GM21576 (cell line): ENCODE measurements around the gene BGLAP.

Source experiments
- ATAC-seq: cut with Tn5 transposase; IDR thresholded peaks from one replicate; pipeline ENCODE4 v1.9.1; 2021; ENCODE audit warnings: mild to moderate bottlenecking, moderate library complexity; ENCODE audit not compliant: unreplicated experiment

BGLAP gene

DNA sequence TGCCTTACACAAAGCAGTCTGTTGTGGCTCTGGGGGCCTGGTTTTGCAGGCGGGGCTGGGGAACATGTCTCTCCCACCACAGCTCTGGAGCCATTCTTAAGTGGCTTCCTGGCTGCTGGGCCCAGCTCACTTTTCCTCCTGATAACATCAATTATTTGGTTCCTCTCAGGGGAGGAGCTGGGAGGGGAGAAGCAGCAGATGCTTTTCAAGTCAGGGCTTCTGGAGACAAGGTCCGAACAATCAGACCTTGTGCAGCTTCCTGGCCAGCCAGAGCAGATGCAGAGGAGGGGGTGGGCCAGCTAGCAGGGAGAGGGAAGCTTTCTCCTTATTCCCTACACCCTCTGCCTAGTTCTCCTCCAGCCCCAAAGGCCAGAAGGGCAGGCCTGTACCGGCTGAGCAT lies 9.5 kb downstream of the BGLAP start:
- no peak for ATAC-seq

DNA sequence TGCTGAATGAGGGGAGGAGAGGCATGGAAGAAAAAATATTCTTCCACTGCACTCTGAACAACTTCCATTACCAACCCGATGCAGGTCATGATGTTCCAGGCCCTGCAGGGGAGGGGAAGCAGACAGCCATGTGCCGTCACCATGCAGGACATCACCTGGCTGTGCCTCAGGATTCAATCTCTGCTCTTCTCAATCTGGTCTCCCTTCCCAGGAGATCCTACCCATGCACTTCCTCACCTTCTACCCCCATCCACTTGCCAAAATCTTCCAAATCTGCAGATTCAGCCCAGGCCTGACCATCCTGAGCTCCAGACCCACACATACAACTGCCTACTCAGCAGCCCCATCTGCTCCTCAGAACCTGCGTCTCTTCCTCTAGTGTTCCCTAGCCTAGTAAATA lies 11.7 kb downstream of the BGLAP start:
- no peak for ATAC-seq

DNA sequence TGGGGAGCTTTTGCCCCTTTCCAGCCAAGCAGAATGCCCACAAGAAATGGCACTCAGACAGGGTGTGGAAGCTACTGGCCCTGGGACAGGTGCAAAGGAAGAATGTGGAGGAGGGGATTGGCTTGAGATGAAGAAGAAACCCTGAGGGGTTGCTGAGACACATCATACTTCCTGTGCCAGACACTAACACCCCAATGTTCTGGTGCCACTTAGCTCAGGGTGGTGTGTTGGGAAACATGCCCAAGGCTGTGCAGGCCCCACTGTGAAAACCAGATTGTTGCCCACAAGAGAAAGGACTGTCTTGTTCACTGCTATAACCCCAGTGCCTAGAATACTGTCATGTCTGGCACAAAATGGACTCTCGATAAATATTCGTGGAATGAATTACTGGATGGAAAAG lies 15.7 kb downstream of the BGLAP start:
- ATAC-seq, result no peak

DNA sequence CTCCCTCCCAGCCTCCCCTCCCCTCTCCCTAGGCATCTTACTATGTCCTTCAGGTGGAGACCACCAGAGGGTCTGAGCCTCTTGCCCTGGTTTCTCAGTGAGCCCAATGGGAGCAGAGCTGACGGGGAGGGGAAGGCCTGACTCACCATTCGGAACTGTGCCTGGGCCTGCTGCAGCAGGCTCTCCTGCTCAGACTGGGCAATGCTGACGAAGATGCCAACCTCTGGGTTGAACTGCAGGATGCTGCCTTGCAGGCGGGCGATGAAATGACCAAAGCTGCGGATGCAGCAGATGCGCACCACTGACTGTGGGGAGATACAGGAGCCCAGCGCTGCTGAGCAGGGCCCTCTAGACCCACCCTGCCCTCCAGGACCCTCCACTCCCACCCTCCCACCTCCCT lies 16.9 kb downstream of the BGLAP start:
- no peak for ATAC-seq

DNA sequence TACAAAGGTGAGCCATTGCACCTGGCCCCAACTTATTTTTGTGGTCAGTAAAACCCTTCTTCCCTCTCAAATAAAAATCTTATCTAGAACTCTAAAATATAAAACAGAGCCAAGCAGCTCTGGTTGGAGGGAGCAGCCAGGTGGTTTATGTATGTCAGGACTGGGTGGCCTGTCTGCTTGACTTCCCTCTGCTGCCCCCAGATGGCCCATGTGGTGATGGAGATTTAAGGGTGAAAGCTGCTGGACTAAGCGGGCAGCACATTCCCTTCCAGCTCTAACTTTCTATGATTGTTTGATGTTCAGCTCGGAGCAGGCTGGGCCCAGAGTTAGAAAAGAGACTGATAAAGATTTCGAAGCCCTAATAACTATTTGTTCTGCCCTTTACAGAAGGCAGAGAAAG lies 17.8 kb downstream of the BGLAP start:
- no peak for ATAC-seq

DNA sequence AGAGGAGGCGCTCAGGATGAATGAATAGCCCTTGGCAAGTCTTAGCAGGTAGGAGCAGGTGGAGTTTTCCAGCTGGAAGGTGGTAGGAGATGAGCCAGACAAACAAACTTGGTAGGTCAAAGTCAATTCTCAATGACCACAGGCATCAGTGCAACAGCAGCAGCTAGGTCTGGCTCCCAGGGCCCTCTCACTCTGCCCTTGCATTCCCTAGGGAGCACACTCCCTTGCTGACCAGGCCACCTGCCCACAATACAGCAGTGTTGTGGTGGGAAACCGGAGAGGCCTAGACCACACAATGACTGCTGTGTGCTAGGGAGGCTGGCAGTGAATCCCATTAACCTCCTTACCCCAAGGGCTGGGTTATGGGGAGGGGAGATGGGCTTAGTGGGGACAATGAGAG lies 18.9 kb downstream of the BGLAP start:
- no peak for ATAC-seq

DNA sequence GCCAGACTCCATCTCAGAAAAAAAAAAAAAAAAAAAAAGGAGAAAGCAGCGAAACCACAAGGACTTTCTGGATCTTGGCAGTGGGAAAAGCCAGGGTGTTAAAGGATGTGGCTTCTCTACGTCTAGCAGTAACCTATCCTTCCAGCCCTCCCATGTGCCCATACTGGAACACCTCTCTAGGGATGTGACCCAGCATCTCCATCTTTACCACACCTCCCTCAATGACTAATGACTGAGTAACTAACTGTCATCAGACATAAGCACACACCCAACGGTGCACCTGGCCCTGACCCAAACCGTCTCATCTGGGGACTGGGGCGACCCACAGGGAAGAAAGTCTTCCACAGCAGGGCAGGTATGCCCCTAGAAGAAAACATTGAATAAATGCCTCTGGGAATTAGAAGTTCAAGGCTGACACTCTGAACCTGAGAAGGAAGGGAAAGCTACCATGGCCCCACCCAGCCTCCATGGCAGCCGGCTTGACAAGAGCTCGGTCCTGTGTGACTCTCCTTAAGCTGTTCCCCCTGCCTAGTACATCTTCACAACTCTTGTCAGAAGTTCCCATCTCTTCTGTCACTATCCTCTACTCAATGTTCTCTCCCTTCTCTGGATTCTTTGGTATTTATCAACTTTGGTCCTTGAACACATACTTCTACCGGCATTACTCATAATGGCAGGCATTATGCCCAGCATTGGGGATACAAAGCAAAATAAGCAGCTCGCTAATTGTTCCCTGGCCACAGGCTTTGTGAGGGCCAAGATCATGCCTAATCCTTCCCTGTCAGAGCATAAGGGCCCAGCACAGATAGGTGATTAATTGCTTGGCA lies 20.7 kb downstream of the BGLAP start:
- ATAC-seq, result no peak

DNA sequence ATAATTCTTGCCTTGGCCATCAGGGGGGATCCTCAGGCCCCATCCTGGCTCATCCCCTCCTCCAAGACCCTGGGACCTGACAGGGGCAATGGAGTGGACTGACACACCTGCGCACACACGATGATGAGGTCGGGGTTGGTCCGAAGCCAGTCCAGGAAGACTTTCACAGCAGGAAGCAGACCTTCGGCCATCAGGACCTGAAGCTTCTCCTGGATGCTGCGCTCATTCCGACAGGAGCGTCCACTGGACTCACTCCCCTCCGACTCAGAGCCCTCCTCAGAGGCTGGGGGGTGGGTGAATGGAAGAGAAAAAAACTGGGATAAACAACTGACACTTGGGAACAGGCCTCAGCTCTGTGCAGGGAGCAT lies 21.3 kb downstream of the BGLAP start:
- ATAC-seq, result no peak

DNA sequence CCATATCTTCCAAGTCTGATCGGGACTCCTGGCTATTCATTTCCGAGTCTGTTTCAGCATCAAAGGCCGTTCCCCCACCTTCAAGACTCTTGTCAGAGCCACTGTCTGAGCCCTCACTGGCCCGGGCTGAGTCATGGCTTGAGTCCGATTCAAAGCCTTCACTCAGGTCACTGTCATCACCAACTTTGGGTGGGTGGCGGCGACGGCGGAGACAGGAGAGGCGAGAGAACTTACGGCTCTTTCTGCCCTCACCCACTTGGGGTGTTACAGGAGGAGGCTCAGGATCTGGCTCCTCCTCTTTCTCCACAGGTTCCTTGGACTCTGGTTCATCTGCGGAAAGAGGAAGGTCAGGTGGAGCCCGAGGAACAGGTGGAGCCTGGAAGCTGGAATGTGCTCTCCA lies 24.1 kb downstream of the BGLAP start:
- ATAC-seq, result no peak

DNA sequence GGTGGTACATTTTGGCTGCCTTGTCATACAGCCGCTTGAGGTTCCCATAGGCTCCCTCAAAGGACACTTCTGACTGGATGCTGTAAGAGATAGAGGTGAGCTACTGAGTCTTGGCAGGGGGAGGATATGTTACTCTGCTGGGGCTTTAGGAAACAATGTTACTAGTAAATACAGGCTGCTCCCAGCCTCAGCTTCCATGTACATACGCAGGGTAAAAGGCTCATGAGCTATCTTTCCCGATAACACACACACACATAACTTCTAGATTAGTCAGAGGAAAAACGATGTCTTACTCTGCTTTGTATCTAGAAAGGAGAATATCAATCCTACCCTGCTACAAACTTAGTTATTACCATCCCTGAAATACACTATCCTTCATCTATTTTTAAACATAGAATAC lies 26.4 kb downstream of the BGLAP start:
- ATAC-seq, result no peak

DNA sequence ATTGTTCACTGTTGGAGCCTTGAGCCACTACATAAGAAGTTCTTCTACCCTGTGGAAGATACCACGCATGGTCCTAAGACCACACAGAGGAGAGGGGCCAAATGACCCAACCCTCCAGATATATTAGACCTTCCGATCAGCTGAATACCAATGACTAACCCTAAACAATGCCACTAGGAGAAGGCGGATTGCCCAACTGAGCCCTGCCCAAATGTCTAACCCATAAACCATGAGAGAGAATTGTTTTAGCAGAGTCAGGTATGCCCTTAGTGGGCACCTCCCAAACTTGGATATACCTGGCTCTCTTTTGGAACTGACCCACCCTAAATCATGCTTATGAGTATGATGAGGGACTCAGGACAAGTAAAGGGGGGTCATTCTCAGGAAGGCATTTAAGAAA lies 28.3 kb downstream of the BGLAP start:
- ATAC-seq, result no peak

DNA sequence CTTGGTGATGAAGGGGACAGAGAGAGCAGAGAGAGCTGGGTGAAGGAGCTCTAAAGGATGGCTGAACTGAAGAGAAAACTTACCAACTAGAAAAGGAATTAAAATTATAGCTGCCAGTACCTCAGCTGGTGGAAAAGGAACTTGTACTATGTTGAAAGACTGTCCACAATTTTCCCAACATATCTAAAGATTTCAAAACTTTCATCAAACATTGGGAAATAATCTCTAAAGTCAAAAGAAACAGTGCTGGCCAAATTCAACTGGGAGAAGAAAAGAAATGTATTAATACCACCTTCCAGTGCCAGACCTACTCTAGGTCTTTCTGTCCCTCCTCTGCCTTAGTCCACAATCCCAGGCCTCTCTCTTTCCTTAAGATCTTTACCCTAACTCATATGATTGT lies 34.5 kb downstream of the BGLAP start:
- no peak for ATAC-seq

DNA sequence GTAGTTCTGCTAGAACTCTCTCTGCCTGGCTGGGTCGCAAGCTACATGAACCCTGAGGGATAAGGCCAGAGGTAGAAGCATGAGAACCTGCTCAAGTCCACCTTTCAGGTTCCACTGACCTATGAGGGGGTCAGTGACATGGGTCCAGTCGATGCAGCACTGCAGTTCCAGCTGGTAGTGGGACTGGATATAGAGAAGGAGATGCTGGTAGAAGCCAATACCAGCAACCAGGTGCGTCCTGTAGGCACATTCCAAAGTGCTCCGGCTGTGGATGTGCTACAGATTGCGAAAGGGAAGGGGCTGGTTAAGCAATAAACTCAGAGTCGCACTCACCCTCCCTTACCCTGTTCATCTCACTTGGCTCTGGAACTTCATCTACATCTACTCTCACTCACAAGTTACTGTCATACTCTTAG lies 35.0 kb downstream of the BGLAP start:
- no peak for ATAC-seq

DNA sequence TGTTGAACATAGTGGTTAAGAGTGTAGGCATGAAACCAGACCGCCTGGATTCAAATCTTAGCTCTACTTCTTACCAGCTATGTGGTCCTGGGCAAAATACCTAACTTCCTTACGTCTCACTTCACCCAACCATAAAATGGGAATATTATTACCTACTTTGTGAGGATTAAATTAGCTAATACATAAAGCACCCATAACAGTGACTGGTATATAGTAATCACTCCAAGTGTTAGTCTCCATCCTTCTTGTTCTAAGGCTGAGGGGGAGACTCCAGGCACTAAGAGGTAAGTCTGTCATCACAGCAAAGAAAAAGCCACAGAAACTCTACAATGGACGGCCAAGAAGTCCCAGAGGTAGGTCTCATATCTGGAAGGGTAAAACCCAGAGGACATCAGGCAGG lies 37.9 kb downstream of the BGLAP start:
- no peak for ATAC-seq

DNA sequence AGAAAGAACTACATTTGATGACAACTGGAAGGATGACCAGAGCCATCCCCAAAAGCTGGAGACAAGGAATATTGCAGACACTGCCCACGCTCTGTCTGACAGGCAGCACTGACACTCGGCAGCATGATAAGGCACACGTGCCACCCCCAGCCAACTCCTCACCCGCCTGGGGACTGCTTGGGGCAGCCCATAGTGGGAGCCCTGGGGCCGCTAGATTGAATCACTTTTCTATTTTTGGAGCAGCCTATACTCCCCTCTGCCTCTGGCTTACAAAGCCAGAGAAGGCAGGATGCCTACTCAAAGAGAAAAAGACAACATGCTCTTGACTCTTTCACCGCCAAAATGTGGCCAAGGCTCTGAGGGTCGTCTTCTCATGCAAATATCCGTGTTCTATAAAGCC lies 39.3 kb downstream of the BGLAP start:
- no peak for ATAC-seq

DNA sequence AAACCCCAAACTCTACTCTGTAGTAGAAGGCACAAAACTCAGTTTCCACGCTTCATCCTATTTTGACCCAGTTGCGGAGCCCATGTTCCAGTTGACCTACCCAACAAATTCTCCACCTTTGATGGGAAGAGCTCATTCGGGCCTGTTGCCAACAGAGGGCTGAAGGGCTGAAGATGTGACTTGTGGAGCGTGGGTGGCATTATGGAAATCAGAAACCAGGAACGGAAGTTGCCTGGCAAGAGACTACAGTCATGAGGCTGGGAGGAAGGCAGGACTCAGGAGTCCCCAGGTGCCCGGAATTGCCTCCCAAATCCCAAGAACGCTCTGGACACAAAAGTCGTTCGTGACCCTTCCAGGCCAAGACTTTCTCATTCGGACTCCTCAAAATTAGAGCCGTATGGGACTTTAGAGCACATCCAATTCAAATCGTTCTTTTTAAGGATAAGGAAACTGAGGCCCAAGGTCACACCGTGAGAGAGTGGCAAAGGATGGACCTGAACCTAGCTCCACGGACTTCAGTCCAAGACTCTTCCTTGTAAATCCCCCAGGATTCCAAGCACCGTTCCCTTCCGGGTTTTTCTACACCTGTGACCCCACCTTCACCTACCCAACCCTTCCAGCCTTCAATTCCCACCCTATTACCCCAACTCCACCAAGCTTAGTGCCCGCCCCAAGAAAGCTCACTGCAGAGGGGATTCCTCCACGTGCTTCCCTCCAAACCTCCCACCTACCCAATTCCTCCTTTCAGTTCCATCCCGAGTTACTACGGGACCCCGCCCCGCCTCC lies 39.9 kb downstream of the BGLAP start:
- ATAC-seq, result no peak

DNA sequence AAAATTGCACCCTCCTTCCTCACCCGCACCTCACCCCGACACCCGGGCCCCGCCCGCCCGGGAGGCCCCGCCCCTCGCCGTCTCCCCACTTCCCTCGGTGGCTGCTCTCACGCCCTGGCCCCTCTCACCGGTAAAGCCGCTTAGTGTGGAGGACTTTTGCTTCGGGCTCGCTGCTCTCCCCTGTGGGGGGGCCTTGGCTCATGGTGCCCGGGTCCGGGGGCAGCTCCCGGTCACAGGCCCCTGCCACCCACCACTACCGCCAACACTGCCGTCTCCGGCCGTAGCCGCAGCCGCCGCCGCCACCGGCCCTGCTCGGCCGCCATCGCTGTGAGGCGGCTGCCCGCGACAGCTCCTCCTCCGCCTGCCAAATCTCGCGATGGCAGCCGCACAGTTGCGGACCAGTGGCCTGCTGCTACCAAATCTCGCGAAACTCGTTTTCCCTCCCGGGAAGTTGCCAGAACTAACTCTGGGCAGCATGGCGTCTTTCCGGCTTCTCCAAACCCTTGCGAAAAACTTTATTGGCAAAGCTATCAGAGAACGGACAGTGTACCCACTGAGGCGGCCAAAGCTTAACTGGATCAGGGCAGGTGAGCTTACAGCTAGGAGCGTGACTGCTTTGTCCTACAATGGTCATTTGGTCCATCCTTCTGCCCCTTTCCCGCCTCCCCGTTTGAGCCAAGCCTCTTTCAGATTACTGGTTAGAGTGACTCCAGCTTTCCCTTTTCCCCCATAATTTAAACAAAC lies 40.7 kb downstream of the BGLAP start, which contains the start of gene SMG5:
TSS of gene SMG5 (minus strand) at position 347 of the 744 bp plus-strand sequence. CDS start at position 202, 145 bp downstream.
- peak; percentile 75 for ATAC-seq

DNA sequence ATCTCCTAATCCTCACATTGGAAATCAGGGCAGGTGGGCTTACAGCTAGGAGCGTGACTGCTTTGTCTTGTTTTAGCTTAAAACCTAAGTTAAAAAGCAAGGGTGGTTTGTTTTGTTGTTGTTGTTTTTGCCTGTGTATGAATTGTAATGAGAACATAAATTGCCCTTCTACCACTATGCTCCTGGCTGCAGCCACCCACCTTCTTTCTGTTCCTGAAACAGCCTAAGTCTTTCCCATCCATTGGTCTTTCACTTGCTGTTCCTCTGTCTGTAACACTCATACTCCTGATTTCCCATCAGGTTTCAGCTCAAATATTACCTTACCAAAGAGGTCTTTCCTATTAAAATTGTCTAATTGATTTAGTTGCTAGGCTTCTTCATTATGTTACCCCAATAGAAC lies 41.5 kb downstream of the BGLAP start:
- no peak for ATAC-seq

DNA sequence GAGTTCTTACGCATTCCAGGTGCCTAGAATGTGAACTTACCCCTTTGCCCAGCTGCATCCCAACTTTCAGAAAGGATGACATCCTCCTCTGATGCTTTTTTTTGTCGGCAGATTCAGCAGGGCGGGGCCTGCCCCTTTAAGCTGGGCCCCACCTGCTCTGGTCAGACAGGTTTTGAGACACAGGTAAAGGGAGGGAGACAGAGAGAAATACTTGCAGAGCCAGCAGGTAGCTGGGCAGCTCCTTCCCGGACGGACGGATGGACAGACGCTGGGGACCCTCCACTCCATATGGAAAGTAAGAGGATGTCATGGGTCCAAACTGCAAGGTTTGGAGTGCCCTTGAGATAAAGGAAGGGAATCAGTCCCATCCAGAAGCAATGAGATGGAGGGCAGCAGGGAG lies 42.1 kb downstream of the BGLAP start, which contains the start of gene TMEM79:
TSS of gene TMEM79 (plus strand) at position 214 of the 400 bp plus-strand sequence. CDS start 902 bp downstream, outside the sequence.
- ATAC-seq, result no peak

DNA sequence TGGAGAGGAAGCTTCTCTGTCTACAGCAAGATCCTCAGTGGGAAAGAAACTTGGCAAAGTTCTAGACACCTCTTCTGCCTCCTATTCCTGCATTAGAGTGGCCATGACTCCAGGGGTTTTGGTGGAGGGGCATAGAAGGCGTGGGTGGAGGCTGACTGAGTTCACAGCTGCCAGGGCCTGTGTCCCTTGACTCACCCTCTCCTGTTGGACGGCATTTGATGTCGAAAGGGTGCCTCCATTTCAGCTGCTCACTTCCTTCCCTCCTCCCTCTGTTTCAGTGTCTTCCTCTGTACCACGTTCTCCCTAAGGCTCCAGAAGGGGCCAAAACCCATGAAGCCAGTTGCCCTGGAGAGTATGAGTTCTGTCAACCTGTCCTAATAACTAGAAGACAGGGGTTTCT lies 42.8 kb downstream of the BGLAP start:
- ATAC-seq, result no peak

DNA sequence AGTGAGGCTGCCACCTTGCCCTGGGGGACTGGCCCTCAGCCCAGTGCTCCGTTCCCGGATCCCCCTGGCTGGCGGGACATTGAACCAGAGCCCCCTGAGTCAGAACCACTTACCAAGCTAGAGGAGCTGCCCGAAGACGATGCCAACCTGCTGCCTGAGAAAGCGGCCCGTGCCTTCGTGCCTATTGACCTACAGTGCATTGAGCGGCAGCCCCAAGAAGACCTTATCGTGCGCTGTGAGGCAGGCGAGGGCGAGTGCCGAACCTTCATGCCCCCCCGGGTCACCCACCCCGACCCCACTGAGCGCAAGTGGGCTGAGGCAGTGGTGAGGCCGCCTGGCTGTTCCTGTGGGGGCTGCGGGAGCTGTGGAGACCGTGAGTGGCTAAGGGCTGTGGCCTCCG lies 43.5 kb downstream of the BGLAP start:
- ATAC-seq, result no peak
